HUDEP-2 (cell line): ENCODE results near the gene STARD4.

Experiments
- DNase-seq, 76 experiments: peaks; one replicate each; lab custom pipeline; 2025; ENCODE audit not compliant: unreplicated experiment in 76 of 76; lab: John Stamatoyannopoulos, UW

Gene STARD4

GRCh38 chr5:111512375-111513130, at the start of gene STARD4:
Gene STARD4 (minus strand): TSS chr5:111512535. CDS start chr5:111507433, 5,102 bp downstream.
- peak in 75 of 76 experiments; percentile 49 to 98 (median 94) for DNase-seq

GRCh38 chr5:111559680-111560079, 47.3 kb upstream of the STARD4 start:
- no peak for DNase-seq

GRCh38 chr5:111557686-111558085, 45.4 kb upstream of the STARD4 start:
- DNase-seq, result no peak

- no peak for DNase-seq
Observed at GRCh38 chr5:111557111-111557510, 44.8 kb upstream of the STARD4 start.

GRCh38 chr5:111556501-111556900, 44.2 kb upstream of the STARD4 start:
- no peak for DNase-seq

- DNase-seq, result no peak
Observed at GRCh38 chr5:111555760-111556159, 43.4 kb upstream of the STARD4 start.

GRCh38 chr5:111553868-111554267, 41.5 kb upstream of the STARD4 start:
- DNase-seq, result no peak

GRCh38 chr5:111552896-111553295, 40.6 kb upstream of the STARD4 start:
- no peak for DNase-seq

- DNase-seq, result no peak
Observed at GRCh38 chr5:111552492-111552891, 40.2 kb upstream of the STARD4 start.

- no peak for DNase-seq
Observed at GRCh38 chr5:111551569-111552275, 39.4 kb upstream of the STARD4 start.

GRCh38 chr5:111551161-111551560, 38.8 kb upstream of the STARD4 start:
- no peak for DNase-seq

- DNase-seq, result peak in 60 of 76 experiments; percentile 0 to 81 (median 39)
Observed at GRCh38 chr5:111550282-111551020, 38.1 kb upstream of the STARD4 start.

GRCh38 chr5:111548992-111549649, 36.8 kb upstream of the STARD4 start:
- no peak for DNase-seq

- no peak for DNase-seq
Observed at GRCh38 chr5:111548348-111548950, 36.1 kb upstream of the STARD4 start.

GRCh38 chr5:111545031-111545430, 32.7 kb upstream of the STARD4 start:
- DNase-seq, result no peak

- no peak for DNase-seq
Observed at GRCh38 chr5:111537141-111538024, 25.0 kb upstream of the STARD4 start.

GRCh38 chr5:111535879-111536549, 23.7 kb upstream of the STARD4 start:
- no peak for DNase-seq

GRCh38 chr5:111532886-111533582, 20.7 kb upstream of the STARD4 start:
- DNase-seq, result no peak
